Epithelial cell of proximal tubule (primary cell): Measurements from ENCODE around the gene SLC44A4. TPM values are rescaled to one million over a fixed set of nuclear protein-coding genes. Genes with fewer than 3 reads are reported as not detected.
A peak's percentile ranks its signal among the peaks of the same experiment; 100 is the strongest.

Source experiments
- DNase-seq: peaks from one replicate; pipeline ENCODE4 v3.0.0-alpha.2; 2011; ENCODE audit warnings: low read depth
- H3K4me3 ChIP-seq: 2 replicates; pipeline ENCODE4 v1.5.1; 2011; ENCODE audit warnings: low read depth, mild to moderate bottlenecking, low read length
- total RNA-seq: library from RNA; depleted of rRNA; stranded (reverse); fragments of >200 nt; gene quantifications from 2 replicates; pipeline ENCODE4 v1.2.3, GENCODE V29; 2015
- TF ChIP-seq, protein P1 (sequence below): conservative IDR thresholded peaks from 2 replicates; pipeline ENCODE4 v1.5.1; 2012; ENCODE audit warnings: low read depth, mild to moderate bottlenecking, low read length

SLC44A4 gene
- total RNA-seq, 1 donor from 2014 or later: 24.0 TPM

DNA sequence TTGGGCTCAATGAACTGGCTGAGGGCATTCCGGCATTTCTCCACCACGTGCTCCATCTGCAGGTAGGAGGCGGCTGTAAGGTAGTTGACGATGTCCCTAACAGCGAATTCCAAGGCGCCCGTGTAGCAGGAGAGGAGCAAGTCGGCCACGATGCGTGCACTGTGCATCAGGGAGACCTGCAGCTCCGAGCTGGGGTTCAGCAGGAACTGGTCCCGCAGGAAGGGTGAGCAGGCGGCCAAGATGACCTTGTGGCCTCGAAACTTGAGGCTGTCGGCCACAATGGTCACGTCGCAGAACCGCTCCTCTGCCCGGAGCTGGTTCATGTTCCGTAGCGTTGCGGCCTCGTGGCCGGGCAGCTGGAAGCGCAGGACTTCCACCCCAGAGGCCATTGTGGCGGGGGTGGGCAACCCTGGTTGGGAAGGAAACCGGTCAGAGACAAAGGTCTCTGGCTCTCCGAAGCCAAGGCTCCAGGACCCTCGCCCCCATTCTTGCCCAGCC is 22.2 kb upstream of the SLC44A4 start:
- H3K4me3 ChIP-seq: peak overlapping the region; percentile 54
- DNase-seq: no peak
- TF ChIP-seq, protein P1, sequence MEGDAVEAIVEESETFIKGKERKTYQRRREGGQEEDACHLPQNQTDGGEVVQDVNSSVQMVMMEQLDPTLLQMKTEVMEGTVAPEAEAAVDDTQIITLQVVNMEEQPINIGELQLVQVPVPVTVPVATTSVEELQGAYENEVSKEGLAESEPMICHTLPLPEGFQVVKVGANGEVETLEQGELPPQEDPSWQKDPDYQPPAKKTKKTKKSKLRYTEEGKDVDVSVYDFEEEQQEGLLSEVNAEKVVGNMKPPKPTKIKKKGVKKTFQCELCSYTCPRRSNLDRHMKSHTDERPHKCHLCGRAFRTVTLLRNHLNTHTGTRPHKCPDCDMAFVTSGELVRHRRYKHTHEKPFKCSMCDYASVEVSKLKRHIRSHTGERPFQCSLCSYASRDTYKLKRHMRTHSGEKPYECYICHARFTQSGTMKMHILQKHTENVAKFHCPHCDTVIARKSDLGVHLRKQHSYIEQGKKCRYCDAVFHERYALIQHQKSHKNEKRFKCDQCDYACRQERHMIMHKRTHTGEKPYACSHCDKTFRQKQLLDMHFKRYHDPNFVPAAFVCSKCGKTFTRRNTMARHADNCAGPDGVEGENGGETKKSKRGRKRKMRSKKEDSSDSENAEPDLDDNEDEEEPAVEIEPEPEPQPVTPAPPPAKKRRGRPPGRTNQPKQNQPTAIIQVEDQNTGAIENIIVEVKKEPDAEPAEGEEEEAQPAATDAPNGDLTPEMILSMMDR: no peak

DNA sequence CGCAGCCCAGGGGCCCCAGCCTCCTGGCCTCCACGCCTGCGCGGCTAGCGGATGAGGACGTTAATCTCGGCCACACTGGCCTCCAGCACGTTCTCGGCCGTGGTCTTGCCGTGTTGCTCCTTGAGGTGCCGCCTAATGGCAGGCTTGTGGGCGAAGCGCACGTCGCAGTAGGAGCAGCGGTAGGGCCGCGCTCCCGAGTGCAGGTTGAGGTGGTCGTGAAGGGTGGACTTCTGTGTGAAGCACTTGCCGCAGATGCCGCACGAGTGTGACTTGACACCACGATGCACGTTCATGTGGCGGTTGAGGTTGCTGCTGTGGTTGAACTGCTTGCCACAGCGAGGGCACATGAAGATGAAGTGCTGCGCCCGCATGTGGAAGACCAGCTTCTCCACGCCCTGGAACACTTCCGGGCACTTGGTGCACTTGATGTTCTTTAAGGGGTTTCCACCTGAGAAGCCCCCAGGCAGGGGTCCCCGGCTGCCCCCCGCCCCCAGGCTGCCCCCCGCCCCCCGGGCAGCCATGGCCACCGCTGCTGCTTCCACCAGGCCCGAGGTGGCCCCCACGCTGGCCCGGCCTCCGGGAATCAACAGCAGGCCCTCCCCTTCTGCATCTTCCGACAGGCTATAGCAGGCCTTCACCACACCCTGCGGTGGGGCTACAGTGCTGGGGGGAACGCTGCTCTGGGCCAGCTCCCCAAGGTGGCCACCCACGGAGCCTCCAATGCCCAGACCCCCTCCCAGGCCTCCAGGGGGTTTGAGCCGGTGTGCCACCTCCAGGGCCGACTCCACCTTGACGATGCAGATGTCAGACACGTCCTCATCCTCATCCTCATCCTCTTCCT is 21.3 kb upstream of the SLC44A4 start:
- H3K4me3 ChIP-seq: no peak overlapping the region
- no peak for DNase-seq
- TF ChIP-seq, protein P1: no peak

DNA sequence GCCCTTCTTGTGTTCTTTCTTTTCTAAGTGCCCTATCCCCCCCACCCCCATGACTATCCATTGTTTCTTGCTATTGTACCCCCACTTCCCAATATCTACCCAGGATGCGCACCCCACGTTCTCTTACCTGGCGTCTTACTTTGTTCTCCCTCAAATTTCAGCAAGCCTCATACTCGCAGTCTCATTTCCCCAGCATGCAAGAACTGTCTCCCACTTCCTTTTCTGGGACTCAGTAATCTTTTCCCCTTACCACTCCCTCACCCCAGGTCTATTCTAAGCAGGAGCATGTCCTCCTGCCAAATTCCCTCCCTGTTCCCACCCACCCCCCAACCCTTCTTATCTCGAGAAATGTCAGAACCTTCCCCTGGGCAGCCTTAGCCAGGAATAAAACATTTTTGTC is 20.4 kb upstream of the SLC44A4 start:
- no peak overlapping the region for H3K4me3 ChIP-seq
- DNase-seq: no peak
- TF ChIP-seq, protein P1: no peak

DNA sequence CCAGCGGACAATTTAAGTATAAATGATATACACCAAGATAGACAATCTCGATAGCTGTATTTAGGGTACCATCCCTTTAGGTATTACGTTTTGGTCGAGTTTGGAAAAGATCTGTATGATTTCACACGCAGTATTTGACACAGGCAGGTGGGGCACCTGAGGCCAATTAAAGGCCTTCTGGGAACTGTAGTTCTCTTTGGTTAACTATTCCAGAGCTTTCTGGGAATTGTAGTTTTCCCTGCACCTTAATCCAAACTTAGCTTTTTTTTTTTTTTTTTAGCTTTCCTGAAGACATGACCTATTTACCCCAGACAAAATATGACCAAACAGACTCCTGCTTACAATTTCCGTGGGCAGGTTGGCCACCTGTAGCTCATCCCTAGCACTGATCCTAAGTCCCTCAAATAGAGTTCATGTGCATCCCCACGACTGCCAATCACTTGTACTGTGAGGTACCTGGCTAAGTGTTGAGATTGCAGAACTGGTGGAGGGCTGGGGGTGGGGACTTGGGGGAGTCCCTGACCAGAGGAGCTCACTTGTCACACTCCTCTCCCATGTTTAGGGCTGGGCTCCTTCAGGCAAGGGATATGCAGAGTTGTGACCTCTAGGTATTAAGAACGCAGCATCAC is 19.7 kb upstream of the SLC44A4 start:
- TF ChIP-seq, protein P1: peak; percentile 6
- DNase-seq: no peak
- peak overlapping the region; percentile 88 for H3K4me3 ChIP-seq

DNA sequence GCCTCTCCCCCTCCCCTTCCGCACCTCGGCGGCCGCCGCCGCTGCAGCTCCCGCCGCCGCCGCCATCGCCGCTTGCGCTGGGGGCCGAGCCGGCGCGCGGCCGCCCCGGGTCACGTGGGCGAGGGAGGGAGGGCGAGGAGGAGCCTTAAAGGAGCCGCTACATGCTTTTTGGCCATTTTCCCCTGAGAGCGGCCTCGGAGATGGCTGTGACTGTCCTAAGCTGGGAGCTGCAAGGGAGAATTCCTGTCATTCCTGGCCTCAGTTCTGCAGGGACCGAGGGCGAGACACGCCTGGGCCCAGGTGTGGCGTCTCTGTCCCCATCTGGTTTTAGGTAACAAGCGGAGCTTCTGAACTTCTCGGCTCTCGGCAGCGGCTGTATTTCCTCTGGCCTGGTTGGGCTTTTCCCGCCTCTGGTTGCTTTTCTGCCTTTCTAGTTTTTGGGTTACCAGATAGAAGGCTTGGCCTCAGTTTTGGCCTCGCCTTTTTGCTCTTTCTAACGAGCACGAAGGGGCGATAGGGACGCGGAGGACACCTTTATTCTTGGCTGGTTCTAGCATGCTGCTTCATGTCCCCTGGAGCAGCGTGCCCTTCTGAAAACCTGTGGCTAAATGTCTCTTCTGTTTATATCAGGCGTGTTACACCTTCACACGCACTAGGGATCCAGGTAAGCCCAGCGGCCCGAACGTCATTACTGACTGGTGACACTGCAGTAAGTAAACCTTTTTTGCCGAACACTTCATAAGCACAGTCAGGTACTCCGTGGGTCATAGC is 19.0 kb upstream of the SLC44A4 start, which contains the start of gene EHMT2:
Gene EHMT2, minus strand, starts transcription at position 87 of the 771 bp plus-strand sequence. Its CDS starts 21 bp downstream, at position 66.
- TF ChIP-seq, protein P1: no peak
- peak within 1 kb of the TSS; percentile 88 for H3K4me3 ChIP-seq
- DNase-seq: no peak

DNA sequence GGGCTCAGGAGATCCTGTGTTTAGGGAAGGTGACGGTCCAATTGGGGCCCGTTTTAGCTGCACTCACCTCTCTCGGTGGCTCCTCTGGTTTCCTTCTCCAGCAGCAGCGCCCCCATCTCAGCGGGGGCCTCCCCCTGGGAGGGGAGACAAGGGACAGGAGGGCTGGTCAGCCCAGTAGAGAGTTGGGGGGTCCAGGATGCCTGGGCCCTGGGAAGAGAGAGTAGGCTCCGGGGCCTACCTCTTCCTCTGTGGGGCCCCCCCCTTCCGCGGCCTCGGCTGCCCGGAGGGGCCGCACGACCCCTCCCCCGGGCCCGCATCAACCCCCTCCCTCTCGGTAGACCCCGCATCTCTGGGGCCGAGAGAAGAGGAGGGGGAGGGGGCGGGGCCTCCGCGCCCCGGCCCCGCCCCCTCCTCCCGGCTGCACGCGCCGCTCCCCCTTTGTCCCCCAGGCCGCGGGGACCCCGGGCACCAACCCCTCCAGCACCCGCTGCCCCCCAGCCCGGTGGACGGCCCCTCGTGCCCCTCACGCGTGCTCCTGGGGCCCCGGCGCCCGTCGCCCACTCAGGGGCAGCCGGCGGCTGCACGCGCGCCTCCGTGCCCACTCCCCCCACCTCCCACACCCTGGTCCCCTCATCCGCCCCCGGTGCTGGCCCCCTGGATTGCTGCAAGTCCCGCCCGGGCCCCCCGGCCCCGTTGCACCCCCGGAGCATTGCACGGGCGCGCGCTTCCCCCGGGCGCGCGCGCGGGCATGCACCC is 18.2 kb upstream of the SLC44A4 start:
- TF ChIP-seq, protein P1: no peak
- no peak for DNase-seq
- H3K4me3 ChIP-seq: peak overlapping the region; percentile 88
